HL-60/S4 (cell line): ENCODE data around the gene ORM2.

Source experiments
- in situ Hi-C: fragments of 300-500 bp; cut with MboI; formaldehyde crosslinking; loops from 2 replicates; pipeline ENCODE4 v1.14.3; 2022; ENCODE audit warnings: low sequenced_read_pairs

Gene ORM2

GRCh38 chr9:114346146-114346545 lies 16.5 kb downstream of the ORM2 start:
- in situ Hi-C loops = no loop called here

- in situ Hi-C loops = no loop called here
Measured at GRCh38 chr9:114347675-114348074, 18.0 kb downstream of the ORM2 start.

GRCh38 chr9:114348261-114348905 lies 18.7 kb downstream of the ORM2 start:
- in situ Hi-C loops = no loop called here

- in situ Hi-C loops = no loop called here
Measured at GRCh38 chr9:114348906-114349482, 19.3 kb downstream of the ORM2 start.

- in situ Hi-C loops = no loop called here
Measured at GRCh38 chr9:114349713-114350480, 20.2 kb downstream of the ORM2 start.

GRCh38 chr9:114350636-114351401 lies 21.1 kb downstream of the ORM2 start:
- in situ Hi-C loops = no loop called here

GRCh38 chr9:114351932-114352331 lies 22.3 kb downstream of the ORM2 start:
- in situ Hi-C loops = no loop called here

GRCh38 chr9:114355821-114356220 lies 26.2 kb downstream of the ORM2 start:
- in situ Hi-C loops = no loop called here

- in situ Hi-C loops = no loop called here
Measured at GRCh38 chr9:114356792-114357191, 27.1 kb downstream of the ORM2 start.

GRCh38 chr9:114357360-114357759 lies 27.7 kb downstream of the ORM2 start:
- in situ Hi-C loops = no loop called here

GRCh38 chr9:114357911-114358328 lies 28.3 kb downstream of the ORM2 start:
- in situ Hi-C loops = no loop called here

GRCh38 chr9:114359801-114360200 lies 30.1 kb downstream of the ORM2 start:
- in situ Hi-C loops = no loop called here

- in situ Hi-C loops = no loop called here
Measured at GRCh38 chr9:114361542-114361941, 31.9 kb downstream of the ORM2 start.

GRCh38 chr9:114362394-114362793 lies 32.7 kb downstream of the ORM2 start:
- in situ Hi-C loops = no loop called here

GRCh38 chr9:114363424-114363823 lies 33.8 kb downstream of the ORM2 start:
- in situ Hi-C loops = no loop called here

GRCh38 chr9:114364134-114365041 lies 34.7 kb downstream of the ORM2 start:
- in situ Hi-C loops = no loop called here

GRCh38 chr9:114365194-114365593 lies 35.5 kb downstream of the ORM2 start:
- in situ Hi-C loops = no loop called here

- in situ Hi-C loops = no loop called here
Measured at GRCh38 chr9:114366334-114367128, 36.9 kb downstream of the ORM2 start.

- in situ Hi-C loops = no loop called here
Measured at GRCh38 chr9:114367366-114367765, 37.7 kb downstream of the ORM2 start.
